ENCODE measurements around the gene SRP19.
"Not testable (repeated sequence)": the region's sequence is repeated elsewhere in the genome, so short reads cannot be mapped to it uniquely, and the experiment has no call there.

Gene SRP19

DNA sequence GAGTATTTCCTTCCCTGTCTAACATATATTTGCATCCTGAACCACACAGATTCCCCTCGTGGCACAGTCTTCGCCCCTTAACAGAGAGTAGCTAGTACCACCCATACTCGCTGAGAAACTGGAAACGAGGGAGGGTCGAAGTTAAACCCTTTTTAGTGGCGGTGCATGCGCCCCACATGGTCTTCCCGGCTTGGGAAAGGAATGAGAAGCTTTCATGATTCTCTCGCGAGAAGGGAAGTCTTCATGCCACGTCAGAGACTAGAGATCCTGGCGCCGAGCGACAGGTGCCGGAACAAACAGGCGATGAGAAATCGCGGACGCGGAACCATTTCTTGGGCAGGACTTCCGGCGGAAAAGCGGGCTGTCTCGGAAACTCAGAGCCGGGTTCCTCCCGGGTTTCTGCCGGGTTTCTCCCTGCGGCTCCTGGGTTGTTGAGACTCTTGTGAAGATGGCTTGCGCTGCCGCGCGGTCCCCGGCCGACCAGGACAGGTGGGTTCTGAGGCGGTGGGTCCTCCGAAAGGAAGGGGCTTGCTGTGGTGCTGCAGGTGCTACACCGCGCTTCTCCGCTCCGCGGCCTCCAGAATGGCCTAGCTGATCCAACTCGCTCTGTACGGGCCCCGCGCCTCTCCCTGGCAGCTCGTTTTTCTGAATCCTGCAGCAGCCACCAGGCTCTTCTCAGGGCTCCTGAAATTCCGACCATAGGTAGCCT is at the start of gene SRP19:
Gene SRP19, plus strand, starts transcription at position 359 of the 709 bp plus-strand sequence. Its CDS starts 90 bp downstream, at position 449.
- peak; percentile 84 to 85 for DNase-seq (ENCODE audit: low read depth in 2 of 2)

DNA sequence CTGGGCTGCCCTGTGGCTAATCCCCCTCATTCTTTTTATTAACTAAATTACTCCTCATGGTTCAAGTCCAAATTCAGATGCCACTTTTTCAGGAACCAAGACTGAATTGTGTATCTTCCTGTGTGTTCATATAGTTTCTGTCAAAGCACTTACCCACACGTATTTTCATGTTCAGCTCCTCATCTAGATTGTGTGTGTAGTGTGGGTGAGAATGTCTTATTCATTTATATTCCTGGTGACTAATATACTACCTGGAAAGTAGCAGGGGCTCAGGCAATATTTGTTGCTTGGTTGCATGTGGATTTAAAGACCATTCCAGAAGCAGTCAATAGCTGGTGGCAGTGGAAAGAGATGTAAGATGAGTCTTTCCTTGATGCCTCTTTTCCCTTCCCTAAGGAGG is 48.5 kb upstream of the SRP19 start:
- no peak for DNase-seq (ENCODE audit: low read depth in 2 of 2)

GRCh38 chr5:112820246-112820645 is 40.8 kb upstream of the SRP19 start:
- no peak for DNase-seq (ENCODE audit: low read depth in 2 of 2)

GRCh38 chr5:112822456-112822855 is 38.6 kb upstream of the SRP19 start:
- no peak for DNase-seq (ENCODE audit: low read depth in 2 of 2)

GRCh38 chr5:112823181-112823580 is 37.9 kb upstream of the SRP19 start:
- DNase-seq (ENCODE audit: low read depth in 2 of 2), result no peak

DNA sequence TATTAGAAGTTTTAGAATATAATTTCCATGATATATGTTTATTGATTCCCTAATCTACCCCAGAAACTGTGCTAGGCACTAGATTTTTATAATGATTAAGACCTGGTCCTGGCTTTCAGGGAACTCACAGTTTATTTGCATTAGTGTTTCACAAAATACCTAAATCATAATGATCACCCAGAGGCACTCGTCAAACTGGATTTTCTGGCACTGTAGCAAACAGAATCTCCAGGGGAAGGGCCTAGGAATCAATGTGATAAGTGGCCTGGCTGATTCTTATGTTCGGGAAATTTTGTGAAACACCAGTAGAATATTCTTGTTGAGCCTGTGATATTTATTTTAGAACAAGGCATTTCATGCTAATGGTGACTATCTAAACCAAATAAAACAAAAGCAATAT is 37.4 kb upstream of the SRP19 start:
- DNase-seq (ENCODE audit: low read depth in 2 of 2), result no peak

DNA sequence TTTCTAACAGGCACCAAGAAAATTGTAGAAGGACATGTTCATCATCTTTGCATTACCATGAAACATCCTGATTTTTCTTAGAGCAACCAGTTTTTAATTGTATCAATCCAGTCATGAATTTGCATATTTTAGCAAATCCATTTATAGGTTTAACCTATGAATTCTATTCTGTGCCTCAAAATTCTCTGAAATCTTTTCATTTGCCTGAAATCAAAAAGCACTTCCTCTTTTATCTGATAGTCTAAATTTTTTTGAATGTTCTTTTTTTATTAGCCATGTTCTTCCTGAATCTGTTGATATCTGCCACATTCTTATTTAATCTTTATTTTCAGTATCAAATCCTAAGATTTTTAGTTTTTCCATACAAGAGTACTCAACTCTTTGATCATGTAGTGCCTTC is 36.9 kb upstream of the SRP19 start:
- no peak for DNase-seq (ENCODE audit: low read depth in 2 of 2)

GRCh38 chr5:112830378-112830777 is 30.7 kb upstream of the SRP19 start:
- no peak for DNase-seq (ENCODE audit: low read depth in 2 of 2)

GRCh38 chr5:112833971-112834370 is 27.1 kb upstream of the SRP19 start:
- DNase-seq (ENCODE audit: low read depth in 2 of 2), result no peak

DNA sequence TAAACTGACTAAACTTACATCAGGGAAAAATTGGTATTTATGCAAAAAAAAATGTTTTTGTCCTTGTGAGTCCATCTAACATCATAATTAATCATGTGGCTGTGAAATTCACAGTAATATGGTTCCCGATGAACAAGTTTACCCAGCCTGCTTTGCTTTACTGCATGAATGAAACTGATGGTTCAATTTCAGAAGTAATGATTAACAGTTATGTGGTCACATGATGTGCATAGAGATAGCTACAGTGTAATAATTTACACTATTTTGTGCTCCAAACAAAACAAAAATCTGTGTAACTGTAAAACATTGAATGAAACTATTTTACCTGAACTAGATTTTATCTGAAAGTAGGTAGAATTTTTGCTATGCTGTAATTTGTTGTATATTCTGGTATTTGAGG is 16.6 kb upstream of the SRP19 start:
- no peak for DNase-seq (ENCODE audit: low read depth in 2 of 2)

DNA sequence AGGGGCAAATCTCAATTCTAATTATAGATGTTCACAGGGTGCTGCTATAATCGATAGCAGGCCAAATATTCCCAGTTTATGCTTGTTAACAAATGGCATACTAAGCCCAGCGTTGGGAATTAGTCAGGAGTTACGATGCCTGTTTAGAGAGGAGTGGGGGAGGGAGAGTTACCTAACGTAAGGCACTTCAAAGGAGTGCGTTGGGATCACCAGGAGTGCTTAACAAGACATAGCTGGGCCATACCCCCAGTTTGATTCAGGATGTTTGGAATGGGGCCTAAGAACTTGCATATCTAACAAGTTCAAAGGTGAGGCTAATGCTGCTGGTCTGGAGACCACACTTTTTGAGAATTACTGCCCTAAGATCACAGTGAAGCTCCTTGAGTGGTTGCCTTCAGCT is 14.5 kb upstream of the SRP19 start:
- no peak for DNase-seq (ENCODE audit: low read depth in 2 of 2)

- DNase-seq (ENCODE audit: low read depth in 2 of 2), result no peak
Observed at GRCh38 chr5:112847306-112847705, 13.8 kb upstream of the SRP19 start.

GRCh38 chr5:112848116-112848811 is 12.8 kb upstream of the SRP19 start:
- no peak for DNase-seq (ENCODE audit: low read depth in 2 of 2)

- no peak for DNase-seq (ENCODE audit: low read depth in 2 of 2)
Observed at GRCh38 chr5:112849912-112850311, 11.2 kb upstream of the SRP19 start.

DNA sequence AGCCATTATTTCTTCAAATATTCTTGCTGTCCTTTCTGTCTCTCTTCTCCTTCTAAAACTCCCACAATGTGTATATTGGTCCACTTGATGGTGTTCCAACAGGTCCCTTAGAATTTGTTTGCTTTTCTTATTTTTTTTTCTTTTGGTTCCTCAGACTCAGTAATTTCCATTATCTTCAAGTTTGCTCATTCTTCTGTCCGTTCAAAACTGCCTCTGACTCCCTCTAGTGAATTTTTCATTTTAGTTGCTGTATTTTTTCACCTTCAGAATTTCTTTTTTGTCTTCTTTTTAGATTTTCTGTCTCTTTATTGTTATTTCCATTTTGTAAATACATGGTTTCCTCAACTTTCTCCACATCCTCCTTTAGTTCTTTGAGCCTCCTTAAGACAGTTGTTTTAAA is 6.4 kb upstream of the SRP19 start:
- DNase-seq (ENCODE audit: low read depth in 2 of 2), result no peak

DNA sequence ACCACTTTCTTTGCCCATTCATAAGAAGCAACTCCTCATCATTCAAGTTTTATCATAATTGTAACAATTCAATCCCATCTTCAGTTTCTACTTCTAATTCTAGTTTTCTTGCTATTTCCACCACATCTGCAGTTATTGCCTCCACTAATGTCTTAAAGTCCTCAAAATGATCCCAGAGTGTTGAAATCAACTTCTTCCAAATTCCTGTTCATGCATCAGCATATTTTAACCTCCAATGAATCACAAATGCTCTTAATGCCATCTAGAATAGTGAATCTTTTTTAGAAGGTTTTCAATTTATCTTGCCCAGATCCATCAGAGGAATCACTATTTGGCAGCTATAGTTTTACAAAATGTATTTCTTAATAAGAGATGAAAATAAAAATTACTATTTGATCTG is 3.2 kb upstream of the SRP19 start:
- no peak for DNase-seq (ENCODE audit: low read depth in 2 of 2)

DNA sequence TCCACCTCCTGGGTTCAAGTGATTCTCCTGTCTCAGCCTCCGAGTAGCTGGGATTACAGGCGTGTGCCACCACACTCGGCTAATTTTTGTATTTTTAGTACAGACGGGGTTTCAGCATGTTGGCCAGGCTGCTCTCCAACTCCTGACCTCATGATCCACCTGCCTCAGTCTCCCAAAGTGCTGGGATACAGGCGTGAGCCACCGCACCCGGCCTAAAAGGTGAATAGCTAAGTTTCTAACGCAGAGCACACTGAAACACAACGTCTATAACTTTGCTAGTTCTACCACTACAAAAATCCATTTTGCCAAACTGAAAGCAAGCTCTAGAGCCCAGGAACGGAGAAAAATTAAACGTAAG is 537 bp upstream of the SRP19 start:
- DNase-seq (ENCODE audit: low read depth in 2 of 2), result not testable (repeated sequence)

DNA sequence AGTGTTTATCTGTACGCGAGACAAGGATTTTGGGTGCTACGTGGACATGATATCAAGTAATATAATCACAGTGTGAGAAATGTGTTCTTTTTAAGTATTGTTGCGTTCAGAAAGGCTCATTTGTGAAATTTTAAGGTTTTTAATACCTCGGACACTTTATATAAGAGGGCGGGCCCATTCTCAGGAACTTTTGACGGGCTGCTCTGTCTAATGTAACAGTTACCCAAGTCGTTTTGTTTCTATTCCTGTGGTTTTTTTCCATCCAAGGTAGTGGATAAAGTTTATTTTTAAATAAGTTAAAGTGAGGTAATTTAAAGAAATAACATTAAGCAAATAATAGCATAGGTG is 525 bp downstream of the SRP19 start:
- no peak for DNase-seq (ENCODE audit: low read depth in 2 of 2)

DNA sequence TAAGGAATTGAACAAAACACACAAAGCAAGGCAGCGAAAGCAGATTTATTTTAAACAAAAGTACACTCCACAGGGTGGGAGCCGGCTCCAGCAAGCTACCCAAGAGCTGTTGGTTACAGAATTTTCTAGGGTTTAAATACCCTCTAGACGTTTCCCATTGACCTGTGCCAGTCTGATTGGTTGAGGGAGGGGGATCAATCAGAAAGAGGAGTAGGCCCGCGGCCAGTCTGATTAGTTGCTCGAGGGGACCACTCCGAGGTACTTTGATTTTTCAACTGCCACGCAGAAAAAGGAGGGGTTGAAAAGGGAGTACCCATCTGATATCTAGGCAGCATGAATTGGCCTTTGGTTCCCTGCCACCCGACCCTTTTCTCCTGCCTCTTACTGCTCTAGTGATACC is 998 bp downstream of the SRP19 start:
- DNase-seq (ENCODE audit: low read depth in 2 of 2), result no peak

DNA sequence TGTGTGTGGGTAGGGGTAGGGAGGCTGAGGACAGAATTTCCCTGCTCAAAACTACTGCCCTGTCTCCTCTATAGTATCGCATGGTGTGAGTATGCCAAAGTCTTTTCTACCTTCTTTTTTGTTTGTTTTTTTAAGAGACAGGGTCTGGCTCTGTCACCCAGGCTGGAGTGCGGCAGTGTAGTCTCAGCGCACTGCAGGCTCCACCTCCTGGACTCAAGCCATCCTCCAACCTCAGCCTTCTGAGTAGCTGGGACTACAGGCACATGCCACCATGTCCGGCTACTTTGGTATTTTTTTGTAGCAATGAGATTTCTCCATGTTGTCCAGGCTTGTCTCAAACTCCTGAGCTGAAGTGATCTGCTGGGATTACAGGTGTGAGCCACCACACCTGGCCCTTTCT is 2.5 kb downstream of the SRP19 start:
- DNase-seq (ENCODE audit: low read depth in 2 of 2), result no peak

DNA sequence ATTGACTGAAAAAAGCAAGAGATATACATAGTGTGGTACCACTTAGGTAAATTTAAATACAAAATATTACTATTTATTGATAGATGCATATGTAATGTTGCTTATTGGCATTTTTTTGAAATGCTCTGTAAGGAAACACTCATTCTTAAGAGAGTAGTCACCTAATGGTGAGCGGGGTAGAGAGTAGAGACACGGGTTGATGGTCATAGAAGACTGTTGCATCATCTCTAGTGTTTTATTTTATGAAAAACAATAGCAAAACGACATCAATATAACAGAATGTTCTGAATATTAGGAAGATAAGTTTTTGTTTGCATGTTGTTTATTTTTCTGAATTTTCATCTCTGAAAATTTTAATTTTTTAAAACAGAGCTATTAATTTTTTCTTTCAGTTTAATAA is 4.0 kb downstream of the SRP19 start:
- DNase-seq (ENCODE audit: low read depth in 2 of 2), result no peak

DNA sequence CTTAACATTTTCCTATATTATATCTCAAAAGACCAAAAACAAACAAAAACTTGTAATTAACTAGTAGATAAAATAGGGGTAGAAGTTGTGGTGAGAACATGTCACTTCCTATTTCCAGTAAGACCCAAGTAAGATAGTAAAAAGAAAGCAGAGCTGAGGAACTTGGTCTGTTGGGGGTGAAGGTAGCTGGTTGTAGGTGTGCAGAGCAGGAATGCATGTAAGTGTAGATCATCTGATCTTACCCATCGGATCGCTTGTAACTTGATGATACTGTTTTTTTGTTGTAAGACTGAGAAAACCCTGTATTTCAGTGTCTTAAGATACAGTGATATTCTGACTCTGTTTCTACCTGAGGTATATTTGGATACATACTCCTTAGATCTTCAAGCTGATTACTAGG is 5.7 kb downstream of the SRP19 start:
- no peak for DNase-seq (ENCODE audit: low read depth in 2 of 2)

DNA sequence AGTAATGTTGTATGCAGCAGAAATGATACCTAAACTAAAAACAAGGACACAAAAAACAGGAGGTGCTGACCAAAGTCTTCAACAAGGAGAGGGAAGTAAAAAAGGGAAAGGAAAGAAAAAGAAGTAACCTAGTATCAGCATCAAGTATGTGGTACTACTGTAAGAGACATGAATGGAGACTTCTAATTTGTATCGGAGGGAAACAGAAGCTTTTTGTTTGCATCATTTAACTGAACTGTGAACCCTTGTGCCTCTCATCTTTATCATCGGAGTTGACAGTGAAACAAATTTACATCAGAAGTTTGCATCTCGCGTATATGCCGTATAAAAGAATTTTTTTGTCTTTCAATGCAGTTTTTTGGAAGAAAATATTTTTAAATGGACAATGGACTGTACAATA is 6.3 kb downstream of the SRP19 start:
- no peak for DNase-seq (ENCODE audit: low read depth in 2 of 2)

DNA sequence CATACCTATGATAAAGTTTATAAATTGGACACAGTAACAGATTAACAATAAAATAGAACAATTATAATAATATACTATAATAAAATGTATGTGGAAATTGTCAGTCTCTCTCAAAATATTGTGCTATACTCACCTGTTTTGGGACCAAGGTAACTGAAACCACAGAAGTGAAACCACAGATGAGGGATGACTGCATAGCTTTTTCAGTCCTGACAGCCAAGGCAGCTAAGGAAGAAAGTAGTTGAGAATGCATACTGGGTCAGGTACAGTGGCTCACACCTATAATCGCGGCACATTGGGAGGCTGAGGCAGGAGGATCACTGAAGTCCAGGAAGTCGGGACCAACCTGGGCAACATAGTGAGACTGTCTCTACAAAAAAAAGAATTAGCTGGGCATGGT is 8.9 kb downstream of the SRP19 start:
- DNase-seq (ENCODE audit: low read depth in 2 of 2), result no peak
